HepG2 (cell line): ENCODE data around the gene HDLBP. TPM values are rescaled to one million over a fixed set of nuclear protein-coding genes. Genes with fewer than 3 reads are reported as not detected.
A peak's percentile ranks its signal among the peaks of the same experiment; 100 is the strongest.

Experiments
- ARNT2 ChIP-seq: sonication (generic); formaldehyde crosslinking; IDR thresholded peaks from 2 replicates; pipeline ENCODE4 v1.8.0; 2022; ENCODE audit warnings: mild to moderate bottlenecking, low read depth, missing genetic modification reagents, moderate library complexity
- CENPT ChIP-seq: sonication (generic); formaldehyde crosslinking; IDR thresholded peaks from 2 replicates; pipeline ENCODE4 v1.8.0; 2022; ENCODE audit warnings: low read depth, mild to moderate bottlenecking, moderate library complexity, missing genetic modification reagents
- ELF3 ChIP-seq: IDR thresholded peaks from 2 replicates; pipeline ENCODE4 v1.6.1; 2016; ENCODE audit warnings: missing genetic modification reagents, missing compliant biosample characterization
- KAT7 ChIP-seq: IDR thresholded peaks from 2 replicates; pipeline ENCODE4 v1.6.1; 2018; ENCODE audit warnings: borderline replicate concordance, missing compliant biosample characterization
- NFIB ChIP-seq: sonication (generic); formaldehyde crosslinking; IDR thresholded peaks from 2 replicates; pipeline ENCODE4 v1.9.0; 2021; ENCODE audit warnings: missing genetic modification reagents, mild to moderate bottlenecking, borderline replicate concordance
- RARA ChIP-seq: IDR thresholded peaks from 2 replicates; pipeline ENCODE4 v1.6.1; 2016; ENCODE audit warnings: missing genetic modification reagents, missing compliant biosample characterization
- ZBTB46 ChIP-seq: sonication (generic); formaldehyde crosslinking; IDR thresholded peaks from 2 replicates; pipeline ENCODE4 v1.4.0; 2020; ENCODE audit warnings: mild to moderate bottlenecking, missing genetic modification reagents, borderline replicate concordance
- ZHX1 ChIP-seq: sonication (generic); formaldehyde crosslinking; IDR thresholded peaks from 2 replicates; pipeline ENCODE4 v1.8.1; 2022; ENCODE audit warnings: low read depth, mild to moderate bottlenecking, missing genetic modification reagents
- ZNF124 ChIP-seq: sonication (generic); formaldehyde crosslinking; IDR thresholded peaks from 2 replicates; pipeline ENCODE4 v1.4.0; 2020; ENCODE audit warnings: missing genetic modification reagents
- ZNF282 ChIP-seq: fragments of 450-650 bp; IDR thresholded peaks from 2 replicates; pipeline ENCODE4 v1.6.1; 2018; ENCODE audit not compliant: partially characterized antibody
- ZNF546 ChIP-seq: sonication (generic); formaldehyde crosslinking; conservative IDR thresholded peaks from 2 replicates; pipeline ENCODE4 v1.8.1; 2023; ENCODE audit warnings: mild to moderate bottlenecking, missing genetic modification reagents
- polyA plus RNA-seq, 8 experiments: library from polyadenylated mRNA; depleted of rRNA in 3 of 8; stranded (reverse) in 7 of 8; unstranded in 1 of 8; fragments of >200 nt; fragmentation: Illumina TruSeq in 4 of 8; extraction: Trizol in 4 of 8; gene quantifications; 2 replicates each; pipeline versions ENCODE4 v1.2.1 to v1.2.3, GENCODE V29; 2011 to 2016; ENCODE audit warnings: low read depth in 4 of 8, missing spikeins in 1 of 8, mixed read lengths in 1 of 8; ENCODE audit not compliant: insufficient read depth in 1 of 8
- total RNA-seq, 5 experiments: library from RNA; depleted of rRNA; stranded (reverse); fragments of >200 nt; fragmentation: Illumina TruSeq; extraction: Trizol; gene quantifications; 2 replicates each; pipeline ENCODE4 v1.2.3, GENCODE V29; 2016; ENCODE audit warnings: low read depth in 1 of 5
- TF ChIP-seq, protein P1 (sequence below): sonication (generic); formaldehyde crosslinking; IDR thresholded peaks from 2 replicates; pipeline ENCODE4 v1.5.0; 2020; ENCODE audit warnings: mild to moderate bottlenecking, missing genetic modification reagents
- TF ChIP-seq, protein P2 (sequence below): sonication (generic); formaldehyde crosslinking; IDR thresholded peaks from 2 replicates; pipeline ENCODE4 v1.4.0; 2020; ENCODE audit warnings: missing genetic modification reagents
- TF ChIP-seq, protein P3 (sequence below): IDR thresholded peaks from 2 replicates; pipeline ENCODE4 v1.6.1; 2016

HDLBP gene
- total and polyA plus RNA-seq, 2 of the 13 experiments (the other 11 are each of a cell fraction or from before 2014, with no cell fraction given), result 464 to 707 TPM

GRCh38 chr2:241315879-241316631 is 583 bp upstream of the HDLBP start, which contains the start of gene SEPTIN2 (continued):
- no peak; the same call in 1 of the 2 replicates for TF ChIP-seq ARNT2 (CRISPR knock-in tag)
- no peak for TF ChIP-seq ZBTB46 (CRISPR knock-in tag)
- no peak for TF ChIP-seq CENPT (CRISPR knock-in tag)
- TF ChIP-seq, protein P1, sequence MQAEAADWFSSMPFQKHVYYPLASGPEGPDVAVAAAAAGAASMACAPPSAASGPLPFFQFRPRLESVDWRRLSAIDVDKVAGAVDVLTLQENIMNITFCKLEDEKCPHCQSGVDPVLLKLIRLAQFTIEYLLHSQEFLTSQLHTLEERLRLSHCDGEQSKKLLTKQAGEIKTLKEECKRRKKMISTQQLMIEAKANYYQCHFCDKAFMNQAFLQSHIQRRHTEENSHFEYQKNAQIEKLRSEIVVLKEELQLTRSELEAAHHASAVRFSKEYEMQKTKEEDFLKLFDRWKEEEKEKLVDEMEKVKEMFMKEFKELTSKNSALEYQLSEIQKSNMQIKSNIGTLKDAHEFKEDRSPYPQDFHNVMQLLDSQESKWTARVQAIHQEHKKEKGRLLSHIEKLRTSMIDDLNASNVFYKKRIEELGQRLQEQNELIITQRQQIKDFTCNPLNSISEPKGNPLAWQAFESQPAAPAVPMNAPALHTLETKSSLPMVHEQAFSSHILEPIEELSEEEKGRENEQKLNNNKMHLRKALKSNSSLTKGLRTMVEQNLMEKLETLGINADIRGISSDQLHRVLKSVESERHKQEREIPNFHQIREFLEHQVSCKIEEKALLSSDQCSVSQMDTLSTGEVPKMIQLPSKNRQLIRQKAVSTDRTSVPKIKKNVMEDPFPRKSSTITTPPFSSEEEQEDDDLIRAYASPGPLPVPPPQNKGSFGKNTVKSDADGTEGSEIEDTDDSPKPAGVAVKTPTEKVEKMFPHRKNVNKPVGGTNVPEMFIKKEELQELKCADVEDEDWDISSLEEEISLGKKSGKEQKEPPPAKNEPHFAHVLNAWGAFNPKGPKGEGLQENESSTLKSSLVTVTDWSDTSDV (CRISPR knock-in tag), result peak; percentile 80; the same call in 1 of the 2 replicates
- peak; percentile 87 for TF ChIP-seq RARA (CRISPR knock-in tag)
- TF ChIP-seq ELF3 (CRISPR knock-in tag), result 0 out of 2 replicates have a peak, but pooled peaks have one; percentile 3
- TF ChIP-seq, protein P2, sequence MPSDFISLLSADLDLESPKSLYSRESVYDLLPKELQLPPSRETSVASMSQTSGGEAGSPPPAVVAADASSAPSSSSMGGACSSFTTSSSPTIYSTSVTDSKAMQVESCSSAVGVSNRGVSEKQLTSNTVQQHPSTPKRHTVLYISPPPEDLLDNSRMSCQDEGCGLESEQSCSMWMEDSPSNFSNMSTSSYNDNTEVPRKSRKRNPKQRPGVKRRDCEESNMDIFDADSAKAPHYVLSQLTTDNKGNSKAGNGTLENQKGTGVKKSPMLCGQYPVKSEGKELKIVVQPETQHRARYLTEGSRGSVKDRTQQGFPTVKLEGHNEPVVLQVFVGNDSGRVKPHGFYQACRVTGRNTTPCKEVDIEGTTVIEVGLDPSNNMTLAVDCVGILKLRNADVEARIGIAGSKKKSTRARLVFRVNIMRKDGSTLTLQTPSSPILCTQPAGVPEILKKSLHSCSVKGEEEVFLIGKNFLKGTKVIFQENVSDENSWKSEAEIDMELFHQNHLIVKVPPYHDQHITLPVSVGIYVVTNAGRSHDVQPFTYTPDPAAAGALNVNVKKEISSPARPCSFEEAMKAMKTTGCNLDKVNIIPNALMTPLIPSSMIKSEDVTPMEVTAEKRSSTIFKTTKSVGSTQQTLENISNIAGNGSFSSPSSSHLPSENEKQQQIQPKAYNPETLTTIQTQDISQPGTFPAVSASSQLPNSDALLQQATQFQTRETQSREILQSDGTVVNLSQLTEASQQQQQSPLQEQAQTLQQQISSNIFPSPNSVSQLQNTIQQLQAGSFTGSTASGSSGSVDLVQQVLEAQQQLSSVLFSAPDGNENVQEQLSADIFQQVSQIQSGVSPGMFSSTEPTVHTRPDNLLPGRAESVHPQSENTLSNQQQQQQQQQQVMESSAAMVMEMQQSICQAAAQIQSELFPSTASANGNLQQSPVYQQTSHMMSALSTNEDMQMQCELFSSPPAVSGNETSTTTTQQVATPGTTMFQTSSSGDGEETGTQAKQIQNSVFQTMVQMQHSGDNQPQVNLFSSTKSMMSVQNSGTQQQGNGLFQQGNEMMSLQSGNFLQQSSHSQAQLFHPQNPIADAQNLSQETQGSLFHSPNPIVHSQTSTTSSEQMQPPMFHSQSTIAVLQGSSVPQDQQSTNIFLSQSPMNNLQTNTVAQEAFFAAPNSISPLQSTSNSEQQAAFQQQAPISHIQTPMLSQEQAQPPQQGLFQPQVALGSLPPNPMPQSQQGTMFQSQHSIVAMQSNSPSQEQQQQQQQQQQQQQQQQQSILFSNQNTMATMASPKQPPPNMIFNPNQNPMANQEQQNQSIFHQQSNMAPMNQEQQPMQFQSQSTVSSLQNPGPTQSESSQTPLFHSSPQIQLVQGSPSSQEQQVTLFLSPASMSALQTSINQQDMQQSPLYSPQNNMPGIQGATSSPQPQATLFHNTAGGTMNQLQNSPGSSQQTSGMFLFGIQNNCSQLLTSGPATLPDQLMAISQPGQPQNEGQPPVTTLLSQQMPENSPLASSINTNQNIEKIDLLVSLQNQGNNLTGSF (CRISPR knock-in tag), result no peak; the same call in 1 of the 2 replicates
- TF ChIP-seq ZNF546 (CRISPR knock-in tag), result no peak; the same call in 1 of the 2 replicates
- TF ChIP-seq, protein P3, sequence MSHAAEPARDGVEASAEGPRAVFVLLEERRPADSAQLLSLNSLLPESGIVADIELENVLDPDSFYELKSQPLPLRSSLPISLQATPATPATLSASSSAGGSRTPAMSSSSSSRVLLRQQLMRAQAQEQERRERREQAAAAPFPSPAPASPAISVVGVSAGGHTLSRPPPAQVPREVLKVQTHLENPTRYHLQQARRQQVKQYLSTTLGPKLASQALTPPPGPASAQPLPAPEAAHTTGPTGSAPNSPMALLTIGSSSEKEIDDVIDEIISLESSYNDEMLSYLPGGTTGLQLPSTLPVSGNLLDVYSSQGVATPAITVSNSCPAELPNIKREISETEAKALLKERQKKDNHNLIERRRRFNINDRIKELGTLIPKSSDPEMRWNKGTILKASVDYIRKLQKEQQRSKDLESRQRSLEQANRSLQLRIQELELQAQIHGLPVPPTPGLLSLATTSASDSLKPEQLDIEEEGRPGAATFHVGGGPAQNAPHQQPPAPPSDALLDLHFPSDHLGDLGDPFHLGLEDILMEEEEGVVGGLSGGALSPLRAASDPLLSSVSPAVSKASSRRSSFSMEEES (CRISPR knock-in tag), result peak; percentile 51; the same call in 1 of the 2 replicates
- TF ChIP-seq ZNF282, result no peak
- TF ChIP-seq ZHX1 (CRISPR knock-in tag), result no peak
- TF ChIP-seq ZNF124, result peak; percentile 83; the same call in 1 of the 2 replicates
- no peak for TF ChIP-seq NFIB (CRISPR knock-in tag)
- 0 out of 2 replicates have a peak, but pooled peaks have one; percentile 13 for TF ChIP-seq KAT7 (CRISPR knock-in tag)
